Measurements from ENCODE around the gene SCIMP.

GRCh38 chr17:5200360-5200759 is 34.3 kb downstream of the SCIMP start:
- TF ChIP-seq POLR2AphosphoS5 (IDR thresholded peaks at IDR 0.05; ENCODE audit: low read depth, low read length) (no peak), CTCF (IDR thresholded peaks at IDR 0.05) (no peak)
